Limb (tissue), 2 donors: ENCODE results near the gene ACTN3.
"Not testable (repeated sequence)": the region's sequence is repeated elsewhere in the genome, so short reads cannot be mapped to it uniquely, and the experiment has no call there.

Source experiments
- DNase-seq, 2 donors: peaks; one replicate each; pipeline ENCODE4 v3.0.0-alpha.2; 2016; ENCODE audit errors: extremely low spot score in 2 of 2

The ACTN3 gene

GRCh38 chr11:66564538-66564937, 17.8 kb downstream of the ACTN3 start:
- DNase-seq: no peak

GRCh38 chr11:66564984-66565383, 18.3 kb downstream of the ACTN3 start:
- no peak for DNase-seq

- no peak for DNase-seq
These were observed 19.5 kb downstream of the ACTN3 start for GRCh38 chr11:66566221-66566620.

- DNase-seq: no peak
These were observed 21.1 kb downstream of the ACTN3 start for GRCh38 chr11:66567787-66568123.

- DNase-seq: peak; percentile 63 to 87
These were observed 21.6 kb downstream of the ACTN3 start, which contains the start of gene CTSF for GRCh38 chr11:66568124-66568916. CTSF (minus strand) TSS chr11:66568606; CDS start chr11:66568486, 120 bp downstream.

- DNase-seq: no peak
These were observed 22.4 kb downstream of the ACTN3 start for GRCh38 chr11:66569076-66569475.

GRCh38 chr11:66570079-66570849, 23.6 kb downstream of the ACTN3 start:
- DNase-seq: no peak

GRCh38 chr11:66570850-66571180, 24.1 kb downstream of the ACTN3 start:
- no peak for DNase-seq

GRCh38 chr11:66579017-66579606, 32.4 kb downstream of the ACTN3 start:
- DNase-seq: peak; percentile 71 to 88

GRCh38 chr11:66580803-66581202, 34.1 kb downstream of the ACTN3 start:
- no peak for DNase-seq

- no peak for DNase-seq
These were observed 34.6 kb downstream of the ACTN3 start for GRCh38 chr11:66581261-66581660.

- not testable (repeated sequence) for DNase-seq
These were observed 36.0 kb downstream of the ACTN3 start for GRCh38 chr11:66582565-66583147.

- DNase-seq: not testable (repeated sequence)
These were observed 38.7 kb downstream of the ACTN3 start for GRCh38 chr11:66585447-66585846.

- no peak for DNase-seq
These were observed 39.4 kb downstream of the ACTN3 start for GRCh38 chr11:66586136-66586535.

- DNase-seq: not testable (repeated sequence)
These were observed 42.6 kb downstream of the ACTN3 start for GRCh38 chr11:66589315-66589714.

- no peak for DNase-seq
These were observed 43.4 kb downstream of the ACTN3 start for GRCh38 chr11:66589996-66590675.

- DNase-seq: no peak
These were observed 44.5 kb downstream of the ACTN3 start for GRCh38 chr11:66591175-66591574.

- peak; percentile 96 to 97 for DNase-seq
These were observed 46.0 kb downstream of the ACTN3 start, which contains the start of the genes CCDC87 and CCS for GRCh38 chr11:66592457-66593302. CCDC87 (minus strand) TSS chr11:66593063; CDS start chr11:66593015, 48 bp downstream. CCS (plus strand) TSS chr11:66593185; CDS start chr11:66593262, 77 bp downstream.

GRCh38 chr11:66593303-66593635, 46.6 kb downstream of the ACTN3 start:
- no peak for DNase-seq

GRCh38 chr11:66593650-66594049, 46.9 kb downstream of the ACTN3 start:
- DNase-seq: no peak
